OCI-LY7 (cell line): ENCODE measurements around the gene TRERF1.

ENCODE experiments used
- CTCF ChIP-seq: fragments of 200-600 bp; sonication (generic); conservative IDR thresholded peaks from 2 replicates; pipeline ENCODE4 v1.5.1; 2014; ENCODE audit warnings: mild to moderate bottlenecking, antibody characterized with exemption, low read length, moderate library complexity, mixed read lengths
- EZH2phosphoT487 ChIP-seq: fragments of 200-600 bp; sonication (generic); IDR thresholded peaks from 2 replicates; pipeline ENCODE4 v1.6.1; 2018; ENCODE audit warnings: low read depth, borderline replicate concordance, mild to moderate bottlenecking, mixed run types, antibody characterized with exemption, low read length, moderate library complexity, mixed read lengths

- TF ChIP-seq CTCF (no peak), EZH2phosphoT487 (no peak)
Observed at GRCh38 chr6:42366011-42366705, 85.6 kb downstream of the TRERF1 start.
